ENCODE measurements around the gene NLRP6.

DNA sequence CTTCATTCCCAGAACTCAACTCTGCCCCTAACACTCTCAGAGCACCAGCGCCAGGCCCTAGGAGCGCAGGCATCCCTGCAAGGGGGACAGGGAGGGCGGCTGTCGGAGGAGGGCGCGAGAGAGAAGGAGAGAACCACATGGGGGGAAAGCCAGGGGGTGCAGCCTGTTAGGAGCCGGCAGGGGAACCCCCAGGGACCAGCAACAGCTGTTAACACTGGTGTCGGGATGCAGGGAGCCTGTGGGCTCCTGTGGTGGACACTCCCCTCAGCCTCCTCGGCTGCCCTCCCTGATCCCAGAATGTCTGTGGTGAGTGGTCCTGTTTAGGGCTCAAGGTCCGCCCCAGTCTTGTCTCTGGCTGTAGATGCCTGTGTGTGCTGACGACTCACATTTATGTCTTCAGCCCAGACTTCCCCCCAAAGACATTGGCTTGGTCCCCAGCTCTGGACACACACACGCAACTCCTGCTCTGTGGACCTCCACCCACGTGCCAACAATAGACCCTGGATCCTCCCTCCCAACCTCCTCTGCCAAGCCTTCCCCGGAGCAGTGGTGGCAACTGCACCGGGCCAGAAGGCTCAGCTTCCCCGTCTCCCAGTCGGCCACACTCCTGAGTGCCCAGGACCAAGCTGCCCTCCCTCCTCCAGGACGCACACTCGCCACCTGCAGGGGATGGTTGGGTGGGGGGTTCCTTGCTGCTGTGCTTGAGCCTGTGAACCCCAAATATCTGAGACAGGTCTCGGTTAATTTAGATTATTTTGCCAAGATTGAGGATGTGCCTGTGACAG is 21.9 kb downstream of the NLRP6 start:
- no peak for TF ChIP-seq EZH2 (IDR thresholded peaks at IDR 0.05; ENCODE audit: insufficient read depth, poor library complexity, severe bottlenecking)
- TF ChIP-seq EZH2phosphoT487 (IDR thresholded peaks at IDR 0.05; ENCODE audit: insufficient read depth, low read depth) = no peak

Measured in GM23248 (cell line).